NCI-H524 (cell line): ENCODE results near the gene CCSER1.
"Not testable (repeated sequence)": the region's sequence is repeated elsewhere in the genome, so short reads cannot be mapped to it uniquely, and the experiment has no call there.

Experiments
- DNase-seq, 2 experiments: peaks; one replicate each; lab custom pipeline; 2025; lab: John Stamatoyannopoulos, UW

CCSER1 gene

DNA sequence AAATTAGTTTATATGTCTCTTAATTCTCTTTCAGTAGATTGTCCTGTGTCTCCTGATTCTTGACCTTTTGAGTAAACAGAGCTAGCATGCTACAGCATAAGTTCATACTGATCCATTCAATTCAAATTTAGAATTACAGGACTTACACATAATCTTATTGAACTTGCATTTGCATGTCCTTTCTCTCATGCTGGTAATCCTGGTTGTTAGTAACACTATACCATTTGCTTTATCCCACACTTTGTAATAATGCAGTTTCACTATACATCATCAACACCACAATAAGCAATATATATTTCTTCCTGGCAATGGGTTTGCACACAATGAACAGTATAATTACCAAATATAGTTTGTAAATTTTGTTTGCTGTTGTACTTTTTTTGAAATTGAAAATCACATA is 1239.4 kb downstream of the CCSER1 start:
- no peak for DNase-seq

DNA sequence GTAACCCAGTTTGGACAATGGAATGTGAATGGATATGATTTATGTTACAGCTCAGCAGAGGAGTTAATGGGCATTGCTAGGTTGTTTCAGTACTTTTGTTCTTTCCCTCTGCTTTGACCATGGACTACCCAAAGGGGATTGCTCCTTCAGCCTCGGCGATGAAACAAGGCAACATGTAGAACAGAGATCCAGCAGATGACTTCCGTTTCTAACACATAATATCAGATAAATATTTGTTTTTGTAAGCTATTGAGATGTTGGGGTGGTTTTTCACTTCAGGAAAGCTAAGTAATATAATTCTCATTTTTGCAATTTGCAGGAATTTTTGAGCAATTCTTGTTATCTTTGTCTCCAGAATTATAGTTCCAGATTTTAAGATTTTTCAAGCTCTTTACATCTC is 1241.9 kb downstream of the CCSER1 start:
- no peak for DNase-seq

DNA sequence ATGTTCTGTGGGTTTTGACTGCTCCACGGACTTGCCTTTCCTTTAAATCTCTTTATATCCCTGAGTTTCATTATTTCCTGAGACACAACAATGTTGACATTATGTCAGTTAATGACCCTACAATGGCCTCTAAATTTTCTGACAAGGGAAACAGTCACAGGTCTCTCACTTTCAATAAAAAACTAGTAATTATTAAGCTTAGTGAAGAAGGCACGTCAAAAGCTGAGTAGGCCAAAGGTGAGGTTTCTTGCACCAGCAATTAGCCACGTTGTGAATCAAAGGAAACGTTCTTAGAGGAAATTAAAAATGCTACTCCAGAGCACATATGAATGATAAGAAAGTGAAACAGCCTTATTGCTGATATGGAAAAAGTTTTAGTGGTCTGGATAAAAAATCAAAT is 1246.4 kb downstream of the CCSER1 start:
- DNase-seq: no peak

DNA sequence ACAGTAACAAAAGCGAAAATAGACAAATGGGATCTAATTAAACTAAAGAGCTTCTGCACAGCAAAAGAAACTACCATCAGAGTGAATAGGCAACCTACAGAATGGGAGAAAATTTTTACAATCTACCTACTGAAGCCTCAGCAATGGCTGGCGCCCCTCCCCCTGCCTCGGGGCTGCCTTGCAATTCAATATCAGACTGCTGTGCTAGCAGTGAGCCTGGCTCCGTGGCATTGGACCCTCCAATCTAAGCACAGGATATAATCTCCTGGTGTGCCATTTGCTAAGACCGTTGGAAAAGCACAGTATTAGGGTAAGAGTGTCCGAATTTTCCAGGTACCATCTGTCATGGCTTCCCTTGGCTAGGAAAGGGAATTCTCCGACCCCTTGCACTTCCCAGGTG is 1278.2 kb downstream of the CCSER1 start:
- DNase-seq: not testable (repeated sequence)

DNA sequence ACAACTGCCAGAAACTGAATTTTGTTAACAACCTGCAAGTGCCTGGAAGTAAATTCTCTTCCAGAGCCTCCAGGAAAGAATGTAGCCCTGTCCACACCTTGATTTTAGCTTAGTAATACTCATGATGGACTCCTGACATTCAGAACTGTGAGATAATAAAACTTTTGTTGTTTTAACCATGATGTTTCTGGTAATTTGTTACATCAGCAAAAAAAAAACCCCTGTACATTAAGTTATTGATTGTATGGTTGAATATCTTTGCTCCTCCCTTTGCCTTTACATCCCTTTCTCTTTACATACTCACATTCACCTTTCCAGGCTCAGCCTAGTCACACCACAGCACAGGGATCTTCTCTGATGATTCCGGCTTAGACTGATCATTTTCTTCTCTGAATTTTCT is 1294.8 kb downstream of the CCSER1 start:
- no peak for DNase-seq

DNA sequence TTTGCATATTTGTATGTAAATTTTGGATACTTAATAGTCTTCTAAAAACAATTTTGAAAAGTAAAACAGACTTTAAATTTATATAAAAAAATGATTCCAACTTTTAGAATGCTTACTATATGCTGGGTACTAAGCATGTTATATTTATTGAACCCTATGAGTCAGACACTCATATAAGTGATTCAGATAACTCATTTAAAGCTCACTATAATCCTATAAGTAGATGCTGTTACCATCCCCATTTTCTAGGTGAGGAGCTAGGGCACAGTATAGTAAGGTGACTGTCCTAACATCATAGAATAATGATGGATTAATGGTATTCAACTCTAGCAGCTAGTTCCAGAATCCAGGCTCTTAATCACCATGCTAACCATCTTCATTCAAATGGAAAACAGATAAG is 1299.5 kb downstream of the CCSER1 start:
- no peak for DNase-seq

DNA sequence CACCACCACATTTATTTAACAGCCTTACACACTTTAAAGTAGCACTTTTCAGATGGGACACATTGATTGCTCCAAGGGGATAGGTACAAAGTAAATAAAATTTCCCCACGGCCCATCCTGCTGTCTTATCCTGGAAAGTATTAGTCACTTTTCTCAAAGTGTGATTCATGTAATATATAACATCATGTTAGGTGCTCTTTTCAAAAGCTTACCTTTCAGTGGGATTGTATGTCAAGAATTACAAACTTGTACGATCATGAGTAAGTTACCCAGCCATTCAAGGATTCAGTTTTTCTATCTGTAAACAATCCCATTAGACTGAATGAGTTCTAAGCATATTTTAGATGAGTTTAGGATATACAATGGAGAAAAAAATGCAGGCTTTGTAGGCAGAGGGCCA is 1300.0 kb downstream of the CCSER1 start:
- DNase-seq: no peak

DNA sequence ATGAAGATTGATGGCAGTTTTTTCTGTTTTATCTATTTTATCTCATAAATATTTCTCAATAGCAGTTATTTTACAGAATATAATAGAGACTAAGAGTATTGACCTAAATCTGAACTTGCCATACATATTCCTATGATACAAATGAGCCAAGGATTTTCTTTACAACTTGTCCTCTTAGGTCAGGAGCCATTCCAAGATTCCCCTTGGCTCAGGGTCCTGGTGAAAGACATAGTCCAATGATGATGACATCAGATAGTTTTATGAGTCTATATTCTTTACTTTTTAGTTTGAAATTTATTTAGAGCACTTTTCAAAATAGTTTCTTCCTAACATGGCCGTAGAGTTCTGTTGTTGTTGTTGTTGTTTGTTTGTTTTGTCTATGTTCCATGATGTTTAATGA is 1307.4 kb downstream of the CCSER1 start:
- no peak for DNase-seq

DNA sequence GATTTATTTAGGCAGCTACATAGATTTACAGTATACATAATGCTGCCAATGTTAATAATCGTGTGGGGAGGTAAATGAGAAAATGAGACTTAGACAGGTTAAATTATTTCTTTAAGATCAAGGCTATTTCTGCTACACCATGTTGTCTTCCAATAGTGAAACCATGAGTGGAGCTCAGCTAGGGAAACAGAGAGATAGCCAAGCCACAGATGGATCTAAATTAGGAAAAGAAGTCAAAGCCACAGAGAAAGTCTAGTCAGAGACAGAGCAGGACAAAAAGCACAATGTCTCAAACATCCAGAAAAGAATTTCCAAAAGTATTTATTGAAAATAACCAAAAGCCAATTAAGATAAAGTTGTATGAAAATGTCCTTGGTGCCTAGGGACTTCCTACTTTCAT is 1309.4 kb downstream of the CCSER1 start:
- DNase-seq: no peak

DNA sequence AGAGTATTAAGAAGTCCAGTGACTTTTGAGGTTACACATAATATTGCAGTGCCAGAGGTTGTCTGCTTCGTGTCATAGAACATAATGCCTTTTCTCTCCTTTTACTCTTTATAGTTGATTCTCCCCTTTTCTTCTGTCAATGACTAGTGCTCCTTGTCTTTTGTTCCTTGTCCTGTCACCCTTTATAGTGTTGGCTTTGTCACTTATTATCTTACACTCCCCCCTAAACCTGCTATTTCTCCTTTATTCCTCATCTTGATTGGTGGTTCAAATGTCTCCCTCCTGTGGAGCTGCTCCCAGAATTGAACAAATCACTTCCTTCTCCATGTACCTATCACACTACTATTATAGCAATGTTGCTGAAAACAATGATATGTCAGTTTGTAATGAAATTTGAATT is 1320.0 kb downstream of the CCSER1 start:
- no peak for DNase-seq

DNA sequence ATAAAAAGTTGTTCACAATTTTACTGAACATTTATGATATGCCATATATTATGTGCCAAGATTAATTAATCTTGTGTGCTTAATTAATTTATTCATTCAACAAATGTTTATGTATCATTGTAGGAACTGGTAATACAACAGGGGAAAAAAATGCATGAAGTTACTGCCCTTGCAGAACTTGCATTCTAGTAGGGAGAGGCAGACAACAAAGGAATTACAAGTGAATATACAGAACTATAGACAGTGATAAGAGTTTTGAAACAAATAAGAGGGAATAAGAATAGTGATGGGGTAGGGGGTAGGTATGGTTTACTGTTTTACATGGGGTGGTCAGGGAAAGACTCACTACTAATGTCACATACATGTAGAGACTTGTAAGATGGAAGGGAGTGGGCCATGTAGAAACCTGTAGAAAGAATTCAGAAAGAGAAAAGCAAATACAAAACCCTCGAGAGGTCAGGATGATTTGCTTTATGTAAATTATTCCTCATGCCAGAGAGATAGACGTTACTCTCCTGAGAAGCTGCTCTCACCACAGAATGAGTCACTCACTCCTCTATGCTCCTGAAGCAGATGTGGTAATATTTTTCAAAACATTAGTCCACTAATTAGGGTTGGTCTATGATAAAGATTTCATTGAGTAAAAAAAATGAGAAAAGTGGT is 1321.6 kb downstream of the CCSER1 start:
- DNase-seq: no peak

DNA sequence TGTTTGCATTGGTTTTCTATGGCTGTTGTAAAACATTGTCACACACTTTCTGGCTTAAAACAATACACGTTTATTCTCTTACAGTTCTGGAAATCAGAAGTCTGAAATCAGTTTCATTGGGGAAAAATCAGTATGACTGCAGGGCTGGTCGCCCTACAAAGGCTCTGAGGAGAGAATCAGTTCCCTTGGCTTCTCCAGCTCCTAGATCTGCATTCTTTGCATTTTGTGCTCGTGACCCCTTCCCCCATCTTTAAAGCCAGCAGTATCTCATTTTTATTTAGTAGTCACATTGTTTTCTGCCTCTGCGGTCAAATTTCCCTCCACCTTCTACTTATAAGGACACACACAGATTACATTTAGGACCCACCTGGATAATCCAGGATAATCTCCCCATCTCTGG is 1326.9 kb downstream of the CCSER1 start:
- DNase-seq: no peak

DNA sequence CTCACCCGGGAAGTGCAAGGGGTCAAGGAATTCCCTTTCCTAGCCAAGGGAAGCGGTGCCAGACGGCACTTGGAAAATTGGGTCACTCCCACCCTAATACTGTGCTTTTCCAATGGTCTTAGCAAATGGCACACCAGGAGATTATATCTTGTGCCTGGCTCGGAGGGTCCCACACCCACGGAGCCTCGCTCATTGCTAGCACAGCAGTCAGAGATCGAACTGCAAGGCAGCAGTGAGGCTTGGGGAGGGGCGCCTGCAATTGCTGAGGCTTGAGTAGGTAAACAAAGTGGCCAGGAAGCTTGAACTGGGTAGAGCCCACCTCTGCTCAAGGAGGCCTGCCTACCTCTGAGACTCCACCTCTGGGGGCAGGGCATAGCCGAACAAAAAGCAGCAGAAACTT is 1335.4 kb downstream of the CCSER1 start:
- not testable (repeated sequence) for DNase-seq

DNA sequence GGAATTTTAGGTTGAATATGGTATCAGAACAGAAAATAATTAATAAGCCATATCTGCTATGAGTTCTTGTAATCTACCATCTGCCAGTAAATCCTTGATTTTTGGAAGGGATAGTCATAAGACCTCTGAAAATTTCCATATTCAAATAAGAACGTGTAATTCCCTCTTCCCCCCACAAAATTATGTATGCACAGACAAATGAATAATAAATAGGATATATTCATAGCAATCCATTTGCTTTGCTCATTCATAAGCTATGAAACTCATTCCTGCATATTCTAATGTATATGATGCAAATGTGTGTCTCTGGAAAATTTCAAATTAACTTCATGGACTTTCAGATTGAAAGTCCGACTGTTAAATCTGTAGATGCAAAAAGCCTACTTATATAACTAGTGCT is 1343.5 kb downstream of the CCSER1 start:
- DNase-seq: no peak

DNA sequence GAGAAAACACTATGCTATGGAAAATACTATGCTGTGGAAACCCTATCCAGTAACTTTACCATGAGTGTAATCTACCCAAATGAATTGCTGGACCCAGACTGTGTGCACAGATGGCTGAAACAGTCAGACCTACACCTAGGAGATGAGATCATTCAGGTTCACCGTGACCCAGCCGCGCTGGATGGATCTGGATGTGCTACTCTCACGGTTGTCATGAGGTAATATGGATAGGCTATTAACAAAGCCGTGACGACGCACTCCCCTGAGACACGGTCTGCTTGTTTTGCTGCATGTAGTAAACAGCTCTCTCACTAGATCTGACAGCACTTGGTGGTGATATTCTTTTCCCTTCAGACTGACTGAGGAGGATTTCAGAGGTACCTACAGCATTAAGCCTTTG is 1344.1 kb downstream of the CCSER1 start:
- DNase-seq: peak in 1 of 2 experiments; percentile 26

DNA sequence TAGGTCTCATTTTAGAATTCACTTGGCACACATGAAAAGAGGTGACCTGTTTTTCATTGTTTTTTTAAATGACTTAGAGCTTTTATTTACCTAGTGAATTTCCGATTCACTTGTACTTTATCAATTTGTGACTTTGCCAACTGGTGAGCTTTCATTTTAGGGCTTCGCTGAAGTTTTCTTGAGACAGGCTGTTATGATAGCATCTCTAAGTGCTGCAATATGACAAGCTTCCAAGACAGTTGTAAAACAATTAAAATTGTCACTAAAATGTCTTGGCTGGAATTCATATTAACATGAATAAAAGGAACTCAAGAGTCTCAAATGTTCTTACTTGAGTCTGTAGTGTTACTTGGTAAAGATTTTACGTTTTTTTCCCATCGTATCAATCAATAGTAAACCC is 1344.9 kb downstream of the CCSER1 start:
- no peak for DNase-seq

DNA sequence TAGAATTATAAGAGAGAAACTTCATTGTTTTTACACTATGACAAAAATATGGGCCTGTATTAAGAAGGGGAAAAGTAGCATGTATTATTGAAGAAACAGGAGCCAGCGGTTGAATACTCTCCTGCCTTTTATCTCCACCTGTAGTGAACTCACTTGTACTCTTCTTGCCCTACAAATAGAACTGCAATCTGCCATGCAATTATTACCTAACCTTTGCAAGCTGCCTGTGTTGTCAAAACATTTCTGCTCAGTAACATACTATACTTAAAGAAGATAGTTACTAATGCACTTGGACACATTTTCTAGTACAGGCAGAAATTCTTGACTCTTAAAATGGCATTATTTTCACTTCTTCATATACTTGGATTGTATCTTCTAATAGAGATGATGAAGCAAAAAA is 1358.2 kb downstream of the CCSER1 start:
- DNase-seq: no peak

DNA sequence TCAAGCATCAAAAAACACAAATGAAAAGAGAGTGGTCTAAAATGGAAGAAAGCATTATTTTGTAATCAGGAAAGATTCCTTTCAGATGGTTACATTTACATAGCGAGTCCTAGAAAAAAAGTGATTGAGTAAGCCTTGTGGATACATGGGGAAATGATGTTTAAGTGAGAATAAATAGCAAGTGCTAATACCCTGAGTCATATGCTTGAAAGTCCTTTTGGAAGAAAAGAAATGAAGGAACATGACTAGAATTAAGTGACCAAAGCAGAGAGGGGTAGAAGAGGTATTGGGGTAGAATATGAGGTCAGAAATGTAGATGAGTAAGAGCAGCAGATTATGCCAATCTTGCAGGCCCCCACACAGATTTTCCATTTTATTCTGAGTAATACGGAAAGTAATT is 1361.8 kb downstream of the CCSER1 start:
- DNase-seq: no peak

DNA sequence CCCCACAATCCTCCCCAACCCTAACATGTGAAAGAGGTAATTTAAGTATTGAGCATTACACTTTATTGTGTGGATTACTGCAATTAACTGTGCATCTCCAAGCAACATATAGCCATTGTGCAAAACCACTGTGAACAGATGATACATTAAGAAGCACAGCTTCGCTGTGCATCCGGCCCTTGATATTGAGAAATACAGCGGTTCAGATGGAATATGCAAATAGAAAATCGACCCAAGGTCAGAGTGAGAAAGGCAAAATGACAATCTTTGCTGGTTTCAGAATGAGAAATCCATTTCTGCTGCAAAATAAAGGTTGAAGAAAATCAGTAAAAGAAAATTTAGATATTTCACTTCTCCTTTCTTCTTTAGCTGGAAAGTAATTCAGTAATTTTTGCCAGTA is 1370.7 kb downstream of the CCSER1 start:
- peak; percentile 5 to 70 for DNase-seq

DNA sequence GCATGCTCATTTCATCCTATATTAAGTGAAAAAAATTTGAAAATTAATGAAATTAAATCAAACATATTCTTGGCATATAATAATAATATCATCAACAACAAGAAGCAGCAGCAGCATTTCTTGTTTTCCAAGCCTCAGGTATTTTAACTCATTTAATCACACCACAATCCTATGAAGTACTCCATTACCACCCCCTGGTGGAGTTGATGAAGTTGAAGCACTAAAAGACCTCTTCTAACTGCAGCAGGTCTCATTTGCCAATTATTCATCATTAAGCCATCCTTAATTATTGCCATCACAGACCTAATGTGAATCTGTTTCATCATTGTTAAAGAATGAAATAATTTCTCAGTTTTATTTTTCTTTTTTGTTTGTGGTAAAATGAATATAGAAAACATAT is 1375.2 kb downstream of the CCSER1 start:
- peak in 1 of 2 experiments; percentile 25 for DNase-seq

DNA sequence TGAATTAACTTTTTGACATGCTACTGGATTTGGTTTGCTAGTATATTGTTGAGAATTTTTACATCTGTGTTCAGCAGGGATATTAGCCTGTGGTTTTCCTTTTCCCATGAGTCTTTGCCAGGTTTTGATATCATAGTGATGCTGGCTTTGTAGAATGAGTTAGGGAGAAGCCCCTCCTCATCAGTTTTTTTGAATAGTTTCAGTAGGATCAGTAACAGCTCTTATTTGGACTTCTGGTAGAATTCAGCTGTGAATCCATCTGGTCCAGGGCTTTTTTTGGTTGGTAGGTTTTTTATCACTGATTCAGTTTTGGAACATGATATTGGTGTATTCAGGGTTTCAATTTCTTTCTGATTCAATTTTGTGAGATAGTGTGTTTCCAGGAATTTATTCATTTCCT is 1386.1 kb downstream of the CCSER1 start:
- DNase-seq: no peak

DNA sequence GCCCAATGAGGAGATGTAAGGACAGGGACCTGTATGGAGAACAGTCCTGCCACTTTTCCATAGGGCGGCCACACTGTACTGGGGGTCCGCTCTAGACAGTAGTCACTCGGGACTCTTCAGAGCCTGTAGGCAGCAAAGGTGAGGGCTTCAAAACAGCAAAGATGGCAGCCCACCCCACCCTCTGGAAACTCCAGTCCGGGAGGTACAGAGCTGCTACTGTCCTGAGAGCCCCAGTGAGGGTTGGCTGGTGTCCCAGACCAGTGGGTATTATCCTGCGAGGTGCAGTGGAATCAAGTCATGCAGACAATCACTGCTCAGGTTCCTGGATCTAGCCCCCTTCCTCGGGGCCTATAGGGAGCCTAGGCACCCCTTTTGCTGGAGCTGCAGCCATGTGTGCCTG is 1392.0 kb downstream of the CCSER1 start:
- no peak for DNase-seq

DNA sequence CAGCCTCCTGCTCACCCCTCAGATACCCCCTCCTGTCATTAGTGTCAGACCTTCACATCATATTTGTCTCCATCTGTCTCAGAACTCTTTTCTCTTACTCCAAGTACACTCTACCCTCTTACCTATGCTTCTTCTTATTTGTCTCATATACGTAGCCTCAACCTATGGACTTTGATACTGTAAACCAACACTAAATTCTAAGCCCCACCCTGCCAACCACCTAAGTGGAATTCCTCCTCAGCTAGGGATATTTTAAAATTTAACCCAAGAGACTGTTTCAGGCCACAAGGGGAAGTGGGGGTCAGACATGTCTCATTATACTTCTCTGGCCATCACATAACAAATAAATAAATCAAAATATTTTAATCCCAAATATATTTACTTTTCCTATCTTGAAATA is 1398.4 kb downstream of the CCSER1 start:
- no peak for DNase-seq

DNA sequence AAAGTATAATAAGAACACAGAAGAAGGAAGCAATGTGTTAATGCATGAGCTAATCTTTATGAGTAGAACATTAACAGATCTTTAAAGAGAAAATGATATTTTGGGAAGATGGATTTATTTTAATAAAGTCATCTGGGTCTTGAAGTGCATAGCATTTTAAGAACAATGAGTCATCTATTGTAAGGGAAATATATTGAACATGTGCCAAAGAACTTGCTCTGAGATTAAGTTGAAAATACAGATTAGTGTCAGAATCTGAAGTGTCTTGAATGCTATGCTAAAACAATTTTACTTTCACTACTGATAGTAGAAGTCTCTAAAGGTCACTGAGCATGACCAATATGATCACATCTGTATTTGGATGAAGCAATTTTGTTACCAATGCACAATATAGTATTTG is 1399.9 kb downstream of the CCSER1 start:
- DNase-seq: no peak

DNA sequence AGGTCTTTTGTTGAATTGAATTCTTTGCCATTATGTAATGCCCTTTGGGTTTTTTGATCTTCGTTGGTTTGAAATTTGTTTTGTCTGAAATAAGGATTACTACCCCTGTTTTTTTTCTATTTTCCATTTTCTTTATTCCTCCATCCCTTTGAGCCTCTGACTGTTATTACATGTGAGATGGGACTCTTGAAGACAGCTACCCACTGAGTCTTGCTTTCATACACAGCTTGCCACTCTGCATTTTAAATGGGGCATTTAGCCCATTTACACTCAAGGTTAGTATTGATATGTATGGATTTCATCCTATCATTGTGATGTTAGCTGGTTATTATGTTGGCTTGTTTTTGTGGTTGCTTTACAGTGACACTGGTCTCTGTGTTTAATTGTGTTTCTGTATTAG is 1440.4 kb downstream of the CCSER1 start:
- DNase-seq: no peak
